GM12874 (cell line): ENCODE measurements around the gene WDCP.

Experiments used
- CTCF ChIP-seq: IDR thresholded peaks from 2 replicates; pipeline ENCODE4 v1.5.1; 2011; ENCODE audit warnings: low read depth, mild to moderate bottlenecking, control low read depth, low read length, moderate library complexity; ENCODE audit not compliant: insufficient read depth

Gene WDCP

GRCh38 chr2:24083567-24084385 lies 36.6 kb upstream of the WDCP start:
- TF ChIP-seq CTCF, result no peak

GRCh38 chr2:24082787-24083566 lies 35.8 kb upstream of the WDCP start:
- TF ChIP-seq CTCF, result no peak

- TF ChIP-seq CTCF, result no peak
Measured at GRCh38 chr2:24080701-24081100, 33.5 kb upstream of the WDCP start.

GRCh38 chr2:24077879-24078278 lies 30.7 kb upstream of the WDCP start:
- no peak for TF ChIP-seq CTCF

- no peak for TF ChIP-seq CTCF
Measured at GRCh38 chr2:24077535-24077877, 30.3 kb upstream of the WDCP start.

GRCh38 chr2:24076849-24077534 lies 29.8 kb upstream of the WDCP start:
- TF ChIP-seq CTCF, result no peak
